Measurements from ENCODE around the gene STRN. TPM values are rescaled to one million over a fixed set of nuclear protein-coding genes. Genes with fewer than 3 reads are reported as not detected.

The STRN gene
- total and polyA plus RNA-seq, 2 of the 13 experiments (the other 11 are each of a cell fraction or from before 2014, with no cell fraction given), result 10.4 to 19.3 TPM

- BruUV-seq (replicated peaks), result no TSS peak
- Histone ChIP-seq H3K9me3 (ENCODE audit: low read length) (no peaks in the 10 kb centered on the region), H3K79me2 (ENCODE audit: insufficient read depth, low read length) (no peaks in the 10 kb centered on the region), H3K4me1 (ENCODE audit: insufficient read depth, low read length) (peaks cover 8% of the 10 kb centered on the region; the same call in 1 of the 2 replicates), H4K20me1 (ENCODE audit: insufficient read depth, low read length) (no peaks in the 10 kb centered on the region), H3K9ac (ENCODE audit: insufficient read depth, low read depth, low read length) (no peak overlapping the region), H3K27ac (ENCODE audit: extremely low read length, insufficient read depth, low read length) (no peak overlapping the region), H3K4me3 (replicated peaks in 1 of 3; ENCODE audit: insufficient read depth in 1 of 3, low read depth in 2 of 3, low read length in 3 of 3) (no peak overlapping the region), H2AFZ (ENCODE audit: low read length) (no peak overlapping the region), H3K36me3 (replicated peaks in 1 of 2; ENCODE audit: control insufficient read depth in 1 of 2, insufficient read depth in 2 of 2, low read length in 2 of 2) (no peaks in the 10 kb centered on the region), H3K4me2 (ENCODE audit: low read depth, low read length) (no peak overlapping the region), H3K27me3 (ENCODE audit: control insufficient read depth in 1 of 2, insufficient read depth in 2 of 2, low read length in 2 of 2) (peaks cover 2 to 18% of the 10 kb centered on the region in 2 experiments; a peak in 3 of 5 replicates)
- POLR2A ChIA-PET, result no interaction called here
- CTCF ChIA-PET (ENCODE audit: low intra/inter-chr PET ratio, low total read pairs), result no interaction called here
- FAIRE-seq (no peak), ATAC-seq (no peak), DNase-seq (ENCODE audit: low spot score) (no peak)
- WGBS (ENCODE audit: low lambda C conversion rate), result 16% methylated on average over 3 of the region's 3 CpGs
- in situ Hi-C loops (cut with HindIII; ENCODE audit: extremely low pct_ligation_motif_present, low pct_unique_long_range_greater_than_20kb) (no loop called here), intact Hi-C loops (cut with micrococcal nuclease; ENCODE audit: unreplicated experiment) (no loop called here)
- TF ChIP-seq RORA (CRISPR knock-in tag; IDR thresholded peaks at IDR 0.05) (no peak), TAF1 (CRISPR knock-in tag; IDR thresholded peaks at IDR 0.05) (no peak), SRSF9 (IDR thresholded peaks at IDR 0.05; ENCODE audit: borderline replicate concordance, insufficient read depth, low read depth, low read length, poor library complexity, severe bottlenecking) (no peak), LRRFIP1 (CRISPR knock-in tag; conservative IDR thresholded peaks at IDR 0.05) (no peak), SALL1 (CRISPR knock-in tag; IDR thresholded peaks at IDR 0.05) (no peak), ZNF749 (CRISPR knock-in tag; IDR thresholded peaks at IDR 0.05; ENCODE audit: borderline replicate concordance) (no peak), ZNF337 (CRISPR knock-in tag; IDR thresholded peaks at IDR 0.05; ENCODE audit: borderline replicate concordance, low read depth) (no peak), ZNF660 (CRISPR knock-in tag; IDR thresholded peaks at IDR 0.05; ENCODE audit: borderline replicate concordance, low read depth) (no peak), RXRA (CRISPR knock-in tag; IDR thresholded peaks at IDR 0.05) (no peak), FOXP1 (IDR thresholded peaks at IDR 0.05) (no peak), FOXP1 (CRISPR knock-in tag; IDR thresholded peaks at IDR 0.05) (no peak)
- TF ChIP-seq, protein P1, sequence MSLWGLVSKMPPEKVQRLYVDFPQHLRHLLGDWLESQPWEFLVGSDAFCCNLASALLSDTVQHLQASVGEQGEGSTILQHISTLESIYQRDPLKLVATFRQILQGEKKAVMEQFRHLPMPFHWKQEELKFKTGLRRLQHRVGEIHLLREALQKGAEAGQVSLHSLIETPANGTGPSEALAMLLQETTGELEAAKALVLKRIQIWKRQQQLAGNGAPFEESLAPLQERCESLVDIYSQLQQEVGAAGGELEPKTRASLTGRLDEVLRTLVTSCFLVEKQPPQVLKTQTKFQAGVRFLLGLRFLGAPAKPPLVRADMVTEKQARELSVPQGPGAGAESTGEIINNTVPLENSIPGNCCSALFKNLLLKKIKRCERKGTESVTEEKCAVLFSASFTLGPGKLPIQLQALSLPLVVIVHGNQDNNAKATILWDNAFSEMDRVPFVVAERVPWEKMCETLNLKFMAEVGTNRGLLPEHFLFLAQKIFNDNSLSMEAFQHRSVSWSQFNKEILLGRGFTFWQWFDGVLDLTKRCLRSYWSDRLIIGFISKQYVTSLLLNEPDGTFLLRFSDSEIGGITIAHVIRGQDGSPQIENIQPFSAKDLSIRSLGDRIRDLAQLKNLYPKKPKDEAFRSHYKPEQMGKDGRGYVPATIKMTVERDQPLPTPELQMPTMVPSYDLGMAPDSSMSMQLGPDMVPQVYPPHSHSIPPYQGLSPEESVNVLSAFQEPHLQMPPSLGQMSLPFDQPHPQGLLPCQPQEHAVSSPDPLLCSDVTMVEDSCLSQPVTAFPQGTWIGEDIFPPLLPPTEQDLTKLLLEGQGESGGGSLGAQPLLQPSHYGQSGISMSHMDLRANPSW (CRISPR knock-in tag; IDR thresholded peaks at IDR 0.05; ENCODE audit: borderline replicate concordance), result no peak
- TF ChIP-seq, protein P2, sequence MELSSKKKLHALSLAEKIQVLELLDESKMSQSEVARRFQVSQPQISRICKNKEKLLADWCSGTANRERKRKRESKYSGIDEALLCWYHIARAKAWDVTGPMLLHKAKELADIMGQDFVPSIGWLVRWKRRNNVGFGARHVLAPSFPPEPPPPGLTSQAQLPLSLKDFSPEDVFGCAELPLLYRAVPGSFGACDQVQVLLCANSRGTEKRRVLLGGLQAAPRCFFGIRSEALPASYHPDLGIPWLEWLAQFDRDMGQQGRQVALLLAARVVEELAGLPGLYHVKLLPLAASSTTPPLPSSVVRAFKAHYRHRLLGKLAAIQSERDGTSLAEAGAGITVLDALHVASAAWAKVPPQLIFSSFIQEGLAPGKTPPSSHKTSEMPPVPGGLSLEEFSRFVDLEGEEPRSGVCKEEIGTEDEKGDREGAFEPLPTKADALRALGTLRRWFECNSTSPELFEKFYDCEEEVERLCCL (CRISPR knock-in tag; IDR thresholded peaks at IDR 0.05; ENCODE audit: borderline replicate concordance), result no peak
- TF ChIP-seq, protein P3, sequence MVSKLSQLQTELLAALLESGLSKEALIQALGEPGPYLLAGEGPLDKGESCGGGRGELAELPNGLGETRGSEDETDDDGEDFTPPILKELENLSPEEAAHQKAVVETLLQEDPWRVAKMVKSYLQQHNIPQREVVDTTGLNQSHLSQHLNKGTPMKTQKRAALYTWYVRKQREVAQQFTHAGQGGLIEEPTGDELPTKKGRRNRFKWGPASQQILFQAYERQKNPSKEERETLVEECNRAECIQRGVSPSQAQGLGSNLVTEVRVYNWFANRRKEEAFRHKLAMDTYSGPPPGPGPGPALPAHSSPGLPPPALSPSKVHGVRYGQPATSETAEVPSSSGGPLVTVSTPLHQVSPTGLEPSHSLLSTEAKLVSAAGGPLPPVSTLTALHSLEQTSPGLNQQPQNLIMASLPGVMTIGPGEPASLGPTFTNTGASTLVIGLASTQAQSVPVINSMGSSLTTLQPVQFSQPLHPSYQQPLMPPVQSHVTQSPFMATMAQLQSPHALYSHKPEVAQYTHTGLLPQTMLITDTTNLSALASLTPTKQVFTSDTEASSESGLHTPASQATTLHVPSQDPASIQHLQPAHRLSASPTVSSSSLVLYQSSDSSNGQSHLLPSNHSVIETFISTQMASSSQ (IDR thresholded peaks at IDR 0.05; ENCODE audit: low read depth), result no peak
- TF ChIP-seq, protein P3 (CRISPR knock-in tag; IDR thresholded peaks at IDR 0.05; ENCODE audit: borderline replicate concordance), result no peak
These were observed 163.4 kb downstream of the STRN start for GRCh38 chr2:36802952-36803351.
